GM18498 (cell line): ENCODE data around the gene SEPTIN5.

Experiments used
- ATAC-seq: cut with Tn5 transposase; IDR thresholded peaks from one replicate; pipeline ENCODE4 v1.9.1; 2021; ENCODE audit warnings: mild to moderate bottlenecking, moderate library complexity; ENCODE audit not compliant: unreplicated experiment

Gene SEPTIN5

GRCh38 chr22:19748139-19748538 lies 33.8 kb downstream of the SEPTIN5 start:
- ATAC-seq: no peak

- no peak for ATAC-seq
Measured at GRCh38 chr22:19748991-19749664, 34.8 kb downstream of the SEPTIN5 start.

- ATAC-seq: no peak
Measured at GRCh38 chr22:19749876-19750275, 35.6 kb downstream of the SEPTIN5 start.

- no peak for ATAC-seq
Measured at GRCh38 chr22:19750507-19751490, 36.5 kb downstream of the SEPTIN5 start.

- no peak for ATAC-seq
Measured at GRCh38 chr22:19751497-19752245, 37.4 kb downstream of the SEPTIN5 start.

- ATAC-seq: no peak
Measured at GRCh38 chr22:19753090-19753842, 39.0 kb downstream of the SEPTIN5 start.

GRCh38 chr22:19753996-19754700 lies 39.8 kb downstream of the SEPTIN5 start:
- no peak for ATAC-seq

- ATAC-seq: no peak
Measured at GRCh38 chr22:19754701-19755144, 40.4 kb downstream of the SEPTIN5 start.

GRCh38 chr22:19755145-19755710 lies 40.9 kb downstream of the SEPTIN5 start:
- no peak for ATAC-seq

GRCh38 chr22:19755722-19756287 lies 41.5 kb downstream of the SEPTIN5 start:
- ATAC-seq: no peak

- no peak for ATAC-seq
Measured at GRCh38 chr22:19756288-19757128, 42.2 kb downstream of the SEPTIN5 start.

GRCh38 chr22:19757140-19757984 lies 43.1 kb downstream of the SEPTIN5 start:
- no peak for ATAC-seq

GRCh38 chr22:19757985-19758895 lies 43.9 kb downstream of the SEPTIN5 start:
- no peak for ATAC-seq

- no peak for ATAC-seq
Measured at GRCh38 chr22:19758896-19759426, 44.7 kb downstream of the SEPTIN5 start.

GRCh38 chr22:19759427-19760057 lies 45.2 kb downstream of the SEPTIN5 start:
- ATAC-seq: no peak
